Esophagus (tissue), 2 donors: ENCODE results near the gene MACROD2. TPM values are rescaled to one million over a fixed set of nuclear protein-coding genes. Genes with fewer than 3 reads are reported as not detected.

ENCODE experiments used
- H3K27ac ChIP-seq, 2 donors: one replicate each; pipeline ENCODE4 v1.5.1; 2013; ENCODE audit warnings: low read depth in 2 of 2, mild to moderate bottlenecking in 2 of 2, inconsistent platforms in 1 of 2, low read length in 1 of 2, moderate library complexity in 1 of 2
- H3K27me3 ChIP-seq, 2 donors: one replicate each; pipeline ENCODE4 v1.6.1; 2013; ENCODE audit warnings: low read length in 2 of 2, control low read depth in 1 of 2, mild to moderate bottlenecking in 1 of 2; ENCODE audit not compliant: insufficient read depth in 2 of 2, control insufficient read depth in 1 of 2
- H3K36me3 ChIP-seq, 2 donors: one replicate each; pipeline ENCODE4 v1.6.1; 2013; ENCODE audit warnings: low read length in 1 of 2; ENCODE audit not compliant: control insufficient read depth in 2 of 2, insufficient read depth in 2 of 2
- H3K4me1 ChIP-seq, 2 donors: one replicate each; pipeline ENCODE4 v1.6.1; 2013; ENCODE audit warnings: low read length in 1 of 2; ENCODE audit not compliant: control insufficient read depth in 2 of 2, insufficient read depth in 2 of 2
- H3K4me3 ChIP-seq, 2 donors: one replicate each; pipeline ENCODE4 v1.5.1; 2013; ENCODE audit warnings: low read length in 2 of 2, mild to moderate bottlenecking in 2 of 2, low read depth in 1 of 2, moderate library complexity in 1 of 2
- H3K9me3 ChIP-seq, 2 donors: one replicate each; pipeline ENCODE4 v1.6.1; 2013; ENCODE audit warnings: mild to moderate bottlenecking in 2 of 2, low read depth in 1 of 2, low read length in 1 of 2, moderate library complexity in 1 of 2; ENCODE audit not compliant: control insufficient read depth in 2 of 2, insufficient read depth in 1 of 2
- WGBS, 2 donors: extraction: QIAGEN DNeasy Blood & Tissue Kit; methylation state at CpG; one replicate each; pipeline ENCODE4 v1.1.7; 2013; 5-methylcytosine and 5-hydroxymethylcytosine counted together
- polyA plus RNA-seq, 2 donors: library from polyadenylated mRNA; stranded (reverse); fragments of 200-250 nt; gene quantifications; one replicate each; pipeline ENCODE4 v1.2.3, GENCODE V29; 2013
- donor health status: healthy with polysubstance abuse.
- donor health status: Bipolar disorder and iron deficiency.

MACROD2 gene
- polyA plus RNA-seq, 2 donors = 0.64 to 1.9 TPM

DNA sequence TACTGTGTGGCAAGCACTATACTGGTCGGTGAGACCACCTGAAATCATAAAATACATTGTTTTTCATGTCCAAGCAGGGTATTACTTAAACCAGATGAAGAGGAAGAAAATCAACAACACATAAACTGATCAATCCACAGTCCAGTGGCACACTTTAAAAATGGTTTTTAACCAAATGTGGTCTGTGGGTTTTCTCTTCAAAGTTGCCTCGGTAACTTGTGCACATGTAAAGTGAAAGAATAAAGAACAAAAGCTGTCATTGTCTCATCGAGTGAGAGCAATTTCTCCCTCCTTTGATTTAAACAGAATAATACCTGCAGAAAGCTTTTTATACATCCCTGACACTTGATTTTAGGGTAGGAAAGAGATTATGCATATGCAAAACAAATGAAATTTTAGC, 338.4 kb downstream of the MACROD2 start:
- Histone ChIP-seq H3K4me1 (no peaks in the 10 kb centered on the region), H3K27me3 (no peaks in the 10 kb centered on the region), H3K9me3 (no peaks in the 10 kb centered on the region), H3K4me3 (no peak overlapping the region), H3K27ac (no peak overlapping the region), H3K36me3 (no peaks in the 10 kb centered on the region)
- WGBS, 2 donors = 27 to 38% methylated on average over 3 of the region's 3 CpGs

DNA sequence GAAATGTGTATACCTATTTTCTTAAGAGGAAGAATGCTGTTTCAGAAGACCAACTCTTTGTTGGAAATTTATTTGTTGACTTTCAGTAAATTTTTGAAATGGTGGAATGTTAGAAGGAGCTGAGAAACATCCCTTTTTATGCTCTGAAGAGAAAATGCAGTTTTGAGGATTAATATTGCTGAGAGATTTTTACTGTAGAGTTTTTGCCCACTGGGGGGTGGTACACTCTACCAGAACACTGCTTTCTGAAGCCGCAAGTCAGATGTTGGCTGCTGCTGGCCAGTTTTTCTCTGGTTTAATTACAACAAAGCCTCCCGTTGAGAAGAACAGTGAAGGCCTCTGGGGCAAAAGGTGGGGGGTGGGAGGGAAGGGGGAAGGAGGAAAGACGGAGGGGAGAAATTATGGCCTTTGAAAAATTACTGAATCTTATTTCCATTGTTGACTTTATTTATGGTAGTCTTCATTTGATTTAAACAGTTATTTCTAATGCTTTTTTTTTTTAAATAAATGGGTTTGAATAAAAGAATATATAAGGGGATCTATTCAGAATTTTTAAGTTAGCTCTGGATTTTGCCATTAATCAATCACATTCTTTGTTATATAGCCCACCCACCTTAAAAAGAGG, 339.1 kb downstream of the MACROD2 start:
- Histone ChIP-seq H3K4me3 (no peak overlapping the region), H3K36me3 (no peaks in the 10 kb centered on the region), H3K4me1 (no peaks in the 10 kb centered on the region), H3K9me3 (no peaks in the 10 kb centered on the region), H3K27ac (no peak overlapping the region), H3K27me3 (no peaks in the 10 kb centered on the region)
- 9 to 19% methylated on average over 3 of the region's 3 CpGs for WGBS, 2 donors

DNA sequence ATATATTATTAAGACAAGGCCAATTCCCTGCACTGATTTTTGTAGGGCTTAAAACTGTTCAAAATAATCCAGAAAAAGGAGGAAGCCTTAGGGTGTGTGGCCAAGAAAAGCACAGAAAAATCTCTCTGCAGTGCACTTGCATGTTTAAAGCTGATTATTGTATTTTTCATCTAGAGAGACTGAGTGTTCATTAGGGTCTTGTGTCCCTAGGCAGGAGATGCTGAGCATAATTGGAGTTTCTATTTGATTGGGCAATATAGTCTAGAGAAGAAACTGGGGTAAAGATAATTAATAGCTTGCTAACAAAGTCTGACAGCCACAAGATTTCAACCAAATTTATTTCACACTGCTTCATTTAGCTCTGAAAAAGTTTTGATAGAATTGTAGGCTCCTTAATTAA, 339.7 kb downstream of the MACROD2 start:
- Histone ChIP-seq H3K4me1 (no peaks in the 10 kb centered on the region), H3K27me3 (no peaks in the 10 kb centered on the region), H3K9me3 (no peaks in the 10 kb centered on the region), H3K27ac (no peak overlapping the region), H3K36me3 (no peaks in the 10 kb centered on the region), H3K4me3 (no peak overlapping the region)

DNA sequence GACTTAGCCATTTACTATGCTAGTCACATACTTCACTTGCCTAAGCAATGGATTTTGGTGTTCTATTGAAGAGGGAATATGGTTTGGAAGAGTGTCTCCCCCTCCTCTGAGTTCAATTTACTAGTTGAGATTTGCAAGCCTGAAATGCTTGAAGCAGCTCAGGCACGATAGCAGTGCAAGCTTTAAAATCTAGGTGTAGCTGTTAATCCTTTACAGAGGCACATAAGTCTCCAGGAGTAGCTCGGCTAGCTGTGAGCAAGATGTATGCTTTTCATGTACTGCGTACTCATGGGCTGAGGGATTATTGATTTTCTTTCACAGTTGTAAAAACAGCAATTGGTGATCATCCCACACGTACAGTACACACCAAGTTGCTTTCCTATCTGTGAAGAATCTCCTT, 341.4 kb downstream of the MACROD2 start:
- peak overlapping the region; percentile 37 to 43 for H3K4me3 ChIP-seq
- no peak overlapping the region for H3K27ac ChIP-seq
- H3K4me1 ChIP-seq = no peaks in the 10 kb centered on the region
- no peaks in the 10 kb centered on the region for H3K9me3 ChIP-seq
- 16 to 18% methylated on average over 4 of the region's 4 CpGs for WGBS, 2 donors
- H3K27me3 ChIP-seq = no peaks in the 10 kb centered on the region
- H3K36me3 ChIP-seq = no peaks in the 10 kb centered on the region

GRCh38 chr20:14337400-14338171, 342.3 kb downstream of the MACROD2 start, which contains the start of gene FLRT3:
Gene FLRT3, minus strand, starts transcription at chr20:14337612. Its CDS starts 10,106 bp downstream, at chr20:14327506.
- peak within 1 kb of the TSS; percentile 43 to 64 for H3K4me3 ChIP-seq
- no peaks in the 10 kb centered on the region for H3K36me3 ChIP-seq
- no peaks in the 10 kb centered on the region for H3K4me1 ChIP-seq

GRCh38 chr20:14341801-14342200, 346.5 kb downstream of the MACROD2 start:
- no peaks in the 10 kb centered on the region for H3K27me3 ChIP-seq
- no peaks in the 10 kb centered on the region for H3K9me3 ChIP-seq
- WGBS, 2 donors = 58 to 60% methylated on average over 4 of the region's 4 CpGs
- H3K27ac ChIP-seq = no peak overlapping the region
- no peaks in the 10 kb centered on the region for H3K36me3 ChIP-seq
- H3K4me3 ChIP-seq = no peak overlapping the region
- H3K4me1 ChIP-seq = no peaks in the 10 kb centered on the region

More at GRCh38 chr20:14337400-14338171, 342.3 kb downstream of the MACROD2 start, which contains the start of gene FLRT3:
- Histone ChIP-seq H3K27ac (peak within 1 kb of the TSS in 1 of 2 donors; percentile 47), H3K9me3 (no peaks in the 10 kb centered on the region), H3K27me3 (no peaks in the 10 kb centered on the region)
- WGBS, 2 donors = 25 to 26% methylated on average over 12 of the region's 12 CpGs

DNA sequence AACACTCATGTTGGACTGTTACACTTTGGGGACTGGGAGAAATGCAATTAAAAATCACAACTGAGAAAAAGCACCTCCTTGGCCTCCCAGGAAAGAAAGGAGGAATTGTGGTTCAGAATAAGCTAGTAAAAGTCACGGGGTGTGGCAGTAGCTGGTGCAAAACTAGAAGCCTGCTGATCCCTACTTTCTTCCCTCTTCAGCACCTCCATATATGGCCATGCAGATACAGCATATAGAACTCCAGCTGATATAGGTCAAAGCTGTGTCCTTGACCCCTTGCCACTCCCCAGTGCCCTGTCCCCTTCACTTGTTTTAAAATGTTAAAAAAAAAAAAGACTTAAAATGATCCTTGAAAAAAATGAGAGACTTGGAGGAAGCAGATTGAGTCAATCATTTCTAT, 347.6 kb downstream of the MACROD2 start:
- H3K27me3 ChIP-seq = no peaks in the 10 kb centered on the region
- no peak overlapping the region for H3K27ac ChIP-seq
- no peaks in the 10 kb centered on the region for H3K36me3 ChIP-seq
- no peaks in the 10 kb centered on the region for H3K4me1 ChIP-seq
- WGBS, 2 donors = 47 to 64% methylated on average over 1 of the region's 1 CpG
- no peaks in the 10 kb centered on the region for H3K9me3 ChIP-seq
- no peak overlapping the region for H3K4me3 ChIP-seq

- Histone ChIP-seq H3K27ac (no peak overlapping the region), H3K27me3 (no peaks in the 10 kb centered on the region), H3K36me3 (no peaks in the 10 kb centered on the region), H3K4me1 (no peaks in the 10 kb centered on the region), H3K9me3 (no peaks in the 10 kb centered on the region), H3K4me3 (no peak overlapping the region)
- WGBS, 2 donors = 63 to 74% methylated on average over 2 of the region's 2 CpGs
Measured at GRCh38 chr20:14343491-14344065, 348.3 kb downstream of the MACROD2 start.

DNA sequence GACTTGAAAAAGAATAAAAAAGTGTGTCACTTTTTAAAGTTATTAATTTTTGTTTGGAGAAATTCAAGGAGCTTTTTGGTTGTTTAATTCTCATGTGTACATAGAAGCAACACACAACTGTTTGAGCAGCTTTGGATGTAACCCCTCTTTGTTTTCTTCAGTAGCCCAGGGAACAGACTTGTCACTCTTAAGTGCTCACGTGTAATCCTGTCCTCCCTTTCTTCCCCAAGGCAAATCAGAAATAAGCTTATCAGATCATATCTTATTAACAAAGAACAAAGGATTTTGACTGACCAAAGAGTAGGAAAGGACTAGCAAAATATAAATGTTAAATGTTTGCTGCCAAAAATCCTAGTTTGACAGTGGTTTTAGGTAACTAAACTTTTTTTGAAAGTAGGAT, 349.4 kb downstream of the MACROD2 start:
- no peak overlapping the region for H3K27ac ChIP-seq
- no peaks in the 10 kb centered on the region for H3K9me3 ChIP-seq
- no peaks in the 10 kb centered on the region for H3K4me1 ChIP-seq
- no peaks in the 10 kb centered on the region for H3K36me3 ChIP-seq
- H3K27me3 ChIP-seq = no peaks in the 10 kb centered on the region
- WGBS, 2 donors = 42 to 52% methylated on average over 1 of the region's 1 CpG
- no peak overlapping the region for H3K4me3 ChIP-seq
